ENCODE data around the gene USP19.

USP19 gene

DNA sequence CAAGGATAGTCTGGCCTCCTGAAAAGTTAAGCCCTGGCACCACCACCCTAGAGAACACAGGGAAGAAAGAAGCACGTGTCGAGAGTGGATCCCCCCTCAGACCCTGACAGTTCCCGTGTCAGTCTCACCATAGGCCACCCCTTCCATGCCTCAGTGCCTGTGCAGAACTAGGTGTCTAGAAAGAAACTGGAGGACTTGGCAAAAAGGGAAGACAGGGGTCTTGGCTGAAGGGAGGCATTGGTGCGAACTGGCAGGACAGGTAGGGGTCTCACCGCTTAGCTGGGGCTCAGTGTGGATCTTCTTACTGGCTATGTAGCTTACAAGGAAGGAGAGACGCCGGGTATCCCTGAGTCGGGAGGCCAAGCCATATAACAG, 16.6 kb downstream of the USP19 start:
- no peak for DNase-seq

DNA sequence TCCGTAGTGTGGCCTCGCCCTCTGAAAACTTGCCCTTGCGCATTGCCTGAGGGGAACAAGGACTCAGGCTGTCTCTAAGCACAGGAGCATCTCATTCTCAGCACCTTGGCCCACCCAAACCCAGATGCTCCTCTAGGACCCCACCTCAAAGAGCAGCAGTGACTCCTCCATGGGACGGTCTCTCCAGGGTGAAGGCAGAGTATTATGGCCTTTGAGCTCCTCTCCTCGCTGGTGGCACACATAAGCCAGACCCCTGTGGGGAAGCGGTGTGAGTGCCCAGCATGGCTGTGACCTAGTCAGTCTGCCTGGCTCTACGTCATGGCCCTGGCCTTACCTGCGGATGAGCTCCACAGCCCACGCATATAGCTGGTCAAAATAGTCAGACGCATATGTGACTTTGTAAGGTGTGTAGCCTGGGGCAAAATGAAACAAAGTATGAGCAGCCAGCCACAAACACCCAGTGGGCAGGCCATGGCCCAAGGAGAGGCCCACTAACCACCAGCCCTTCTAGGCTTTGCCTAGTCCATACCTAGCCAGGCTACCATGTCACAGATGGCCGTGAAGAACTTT, 20.5 kb downstream of the USP19 start:
- no peak for DNase-seq

DNA sequence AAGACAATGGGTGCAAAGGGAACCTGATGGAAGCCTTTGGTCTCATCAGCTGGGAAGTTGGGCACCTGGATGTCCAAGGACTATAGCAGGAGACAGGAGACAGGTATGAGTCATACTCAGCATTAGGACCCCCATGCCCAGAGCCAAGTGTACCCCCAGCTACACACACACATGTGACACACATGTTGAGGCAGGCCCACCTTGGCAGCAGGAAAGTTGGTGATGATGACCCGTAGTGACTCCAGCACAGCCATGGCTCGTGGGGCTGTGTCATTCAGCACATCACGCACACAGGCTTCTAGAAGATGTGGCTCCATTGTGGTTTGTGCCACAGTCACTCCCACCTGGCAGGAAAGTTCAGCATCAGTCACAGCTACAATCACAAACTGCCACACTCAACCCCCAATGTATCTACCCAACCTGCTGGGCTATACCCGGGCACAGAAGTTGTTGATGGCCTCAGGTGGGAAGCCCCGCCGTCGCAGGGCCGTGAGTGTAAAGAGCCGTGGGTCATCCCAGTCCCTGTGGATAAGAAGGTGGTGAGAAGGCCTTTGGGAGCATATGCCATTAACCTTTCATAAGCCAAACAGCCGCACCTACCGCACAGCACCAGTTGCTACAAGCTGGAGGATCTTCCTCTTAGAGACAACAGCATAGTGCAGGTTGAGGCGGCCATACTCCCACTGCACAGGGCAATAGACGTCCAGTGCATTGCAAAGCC, 21.6 kb downstream of the USP19 start:
- DNase-seq = no peak

DNA sequence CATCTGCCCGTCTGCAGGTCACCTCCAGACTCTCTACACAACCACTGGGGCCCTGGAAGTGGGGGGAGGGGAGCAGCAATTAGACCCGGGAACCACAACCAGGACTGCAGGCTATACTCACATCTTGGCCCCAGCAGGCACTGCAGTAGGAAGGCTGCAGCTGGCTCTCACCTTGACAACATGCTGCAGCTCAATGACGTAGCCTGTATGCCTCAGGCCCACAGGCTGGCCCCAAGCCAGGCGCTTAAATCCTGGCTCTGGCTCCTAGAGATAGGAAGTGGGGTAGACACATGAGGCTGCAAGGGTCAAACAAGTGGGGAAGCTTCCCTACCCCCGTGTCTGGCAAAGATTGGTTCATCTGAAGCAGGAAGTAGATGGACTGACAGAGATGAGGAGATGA, 22.2 kb downstream of the USP19 start:
- no peak for DNase-seq

DNA sequence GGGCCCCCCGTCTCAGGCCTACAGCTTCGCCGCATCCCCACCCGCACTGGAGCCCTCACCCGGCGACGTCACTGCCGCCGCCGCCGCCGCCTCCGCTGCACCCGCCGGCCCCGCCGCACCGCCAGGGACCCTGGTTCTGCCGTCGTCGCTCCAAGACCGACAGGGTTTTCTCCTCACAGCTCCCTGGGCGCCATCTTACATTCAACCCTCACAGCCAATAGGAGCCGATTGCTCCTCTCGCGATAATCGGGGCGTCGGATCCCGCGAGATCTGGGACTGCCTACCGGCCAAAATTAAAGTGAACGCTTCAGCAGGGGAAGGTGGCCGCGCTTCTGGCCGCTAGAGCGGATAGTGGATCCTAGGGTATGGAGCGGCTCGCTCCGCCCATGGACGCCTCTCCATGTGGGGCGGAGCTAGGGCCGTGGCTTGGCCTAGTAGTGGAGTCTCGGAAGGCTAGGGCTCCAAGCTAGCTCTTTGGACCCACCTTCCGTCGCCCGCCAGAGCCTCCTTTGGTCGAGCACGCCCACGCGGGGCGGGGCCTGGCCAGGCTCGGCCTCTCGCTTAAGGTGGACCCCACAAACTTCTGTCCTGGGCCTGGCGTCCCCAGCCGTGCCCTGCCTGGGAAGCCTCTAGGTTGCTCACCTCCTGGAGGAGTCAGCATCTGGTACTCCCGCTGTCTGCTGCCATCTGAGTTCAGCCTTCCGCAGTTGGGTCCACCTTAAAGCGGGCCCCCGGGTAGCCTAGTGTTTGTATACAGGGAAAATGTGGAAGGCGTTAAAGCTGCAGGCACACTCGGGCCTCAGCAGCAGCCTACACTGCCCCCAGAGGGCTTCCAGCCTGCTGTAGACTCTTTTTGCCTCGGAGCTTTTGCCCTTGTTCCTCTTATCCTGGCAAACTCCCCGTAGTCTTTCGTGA, 26.5 kb downstream of the USP19 start, which contains the start of gene QRICH1:
TSS of gene QRICH1 (minus strand) at position 219 of the 915 bp plus-strand sequence. CDS start 17,054 bp downstream, outside the sequence.
- DNase-seq = peak; percentile 93

DNA sequence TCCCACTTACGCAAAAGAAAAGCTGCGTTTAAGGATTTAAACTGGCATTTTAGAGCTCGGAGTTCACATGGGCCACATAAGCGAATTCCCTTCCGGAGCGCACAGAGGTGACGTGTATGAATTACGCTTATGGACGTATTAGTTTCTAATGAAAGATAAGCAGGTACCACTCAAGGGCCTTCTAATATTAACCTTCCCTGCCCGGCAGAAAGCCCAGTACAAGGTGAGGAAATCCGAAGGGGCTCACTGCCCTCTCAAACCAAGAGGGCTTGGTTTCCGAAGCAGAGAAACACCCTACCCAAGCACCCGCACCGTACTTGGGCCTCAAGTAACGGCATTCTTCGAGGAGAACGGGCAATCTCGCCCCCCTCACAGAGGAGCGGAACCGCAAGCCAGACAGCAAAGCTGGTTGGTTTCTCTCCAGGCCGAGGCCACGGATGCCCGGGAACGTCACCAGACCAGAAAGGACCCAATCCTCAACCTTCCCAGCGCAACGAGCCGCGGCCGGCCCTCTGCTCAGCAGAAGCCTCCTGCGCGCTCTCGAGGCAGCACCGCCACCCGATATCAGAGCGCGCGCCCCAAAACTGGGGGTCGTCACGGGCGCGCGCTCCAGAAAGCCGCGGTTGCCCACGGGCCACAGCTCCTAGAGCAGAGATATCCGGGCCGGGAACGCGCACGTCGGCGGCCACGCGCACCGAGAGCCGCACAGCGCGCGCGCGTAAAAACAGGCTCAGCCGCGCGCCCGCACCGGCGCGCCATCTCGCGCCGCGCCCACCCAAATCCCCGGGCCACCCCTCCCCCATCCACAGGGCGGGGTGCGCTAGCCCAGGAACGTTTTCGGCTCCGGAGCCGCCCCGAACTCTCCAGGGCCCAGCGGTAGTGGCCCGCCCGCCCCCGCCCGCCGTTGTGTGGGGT, 27.4 kb downstream of the USP19 start:
- peak; percentile 72 for DNase-seq

DNA sequence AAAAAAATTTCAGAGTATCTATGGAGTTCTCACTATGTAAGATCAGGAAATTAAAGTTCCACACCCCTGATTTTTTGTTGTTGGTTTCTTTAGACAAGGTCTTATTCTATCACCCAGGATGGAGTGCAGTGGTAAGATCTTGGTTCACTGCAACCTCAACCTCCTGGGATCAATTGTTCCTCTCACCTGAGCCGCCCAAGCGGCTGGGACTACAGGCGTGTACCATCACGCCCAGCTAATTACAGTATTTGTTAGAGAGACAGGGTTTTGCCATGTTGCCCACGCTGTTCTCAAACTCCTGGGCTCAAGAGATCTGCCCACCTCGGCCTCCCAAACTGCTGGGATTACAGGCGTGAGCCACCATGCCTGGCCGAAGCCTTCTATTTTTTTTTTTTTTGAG, 39.2 kb downstream of the USP19 start:
- DNase-seq = no peak

DNA sequence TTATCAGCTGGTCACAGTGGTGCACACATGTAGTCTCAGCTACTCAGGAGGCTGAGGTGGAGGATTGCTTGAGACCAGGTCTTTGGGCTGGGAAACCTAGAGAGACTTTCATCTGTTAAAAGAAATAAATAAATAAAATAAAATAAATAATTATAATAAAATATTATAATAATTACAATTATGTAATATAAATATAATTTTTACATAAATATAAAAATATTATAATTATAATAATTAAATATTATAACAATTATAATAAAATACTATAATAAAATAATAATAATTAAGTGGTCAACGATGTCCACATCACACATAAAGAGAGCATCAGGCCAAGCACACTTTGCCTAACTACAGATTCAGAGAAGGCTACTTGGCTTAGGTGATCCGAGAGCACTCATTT, 41.4 kb downstream of the USP19 start:
- no peak for DNase-seq

DNA sequence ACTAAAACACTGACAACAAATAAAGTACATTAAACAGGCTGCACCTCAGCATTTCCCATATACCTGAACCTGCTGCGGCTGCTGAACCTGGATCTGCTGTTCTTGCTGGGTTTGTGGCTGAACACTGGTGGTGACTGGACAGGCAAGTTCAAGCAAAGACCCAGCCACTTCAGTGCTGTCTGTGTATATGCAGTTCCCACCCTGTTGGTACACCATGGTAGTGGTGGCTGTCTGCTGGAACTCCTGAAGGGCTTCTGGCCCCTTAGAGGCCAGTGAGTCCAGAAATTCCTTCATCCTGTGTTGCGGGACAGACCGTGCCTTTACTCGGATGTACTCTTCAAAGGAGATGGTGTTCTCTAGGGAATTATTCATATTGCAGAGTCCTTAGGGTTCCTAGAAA, 44.0 kb downstream of the USP19 start:
- DNase-seq = no peak

DNA sequence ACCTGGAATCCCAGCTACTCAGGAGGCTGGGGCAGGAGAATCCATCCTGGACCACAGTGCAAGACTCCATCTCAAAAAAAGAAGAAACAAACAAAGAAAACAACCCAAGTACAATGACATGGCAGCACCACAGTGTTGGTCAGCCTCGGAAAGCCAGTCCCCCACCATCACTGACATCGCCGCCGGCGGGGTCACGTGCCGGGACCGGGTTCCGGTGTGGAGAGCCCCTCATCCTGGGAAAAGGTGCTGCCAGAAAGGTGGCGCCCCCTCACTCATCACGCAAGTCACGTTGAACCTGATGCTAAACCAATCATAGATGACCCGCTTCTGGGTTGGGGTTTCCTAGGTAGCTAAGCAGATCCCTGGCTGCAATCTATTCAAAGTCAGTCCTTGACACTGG, 44.5 kb downstream of the USP19 start:
- DNase-seq = no peak
